EL (cell line): ENCODE results near the gene LTBP4.

Experiments used
- DNase-seq: peaks from one replicate; pipeline ENCODE4 v3.0.0-alpha.2; 2016

The LTBP4 gene

DNA sequence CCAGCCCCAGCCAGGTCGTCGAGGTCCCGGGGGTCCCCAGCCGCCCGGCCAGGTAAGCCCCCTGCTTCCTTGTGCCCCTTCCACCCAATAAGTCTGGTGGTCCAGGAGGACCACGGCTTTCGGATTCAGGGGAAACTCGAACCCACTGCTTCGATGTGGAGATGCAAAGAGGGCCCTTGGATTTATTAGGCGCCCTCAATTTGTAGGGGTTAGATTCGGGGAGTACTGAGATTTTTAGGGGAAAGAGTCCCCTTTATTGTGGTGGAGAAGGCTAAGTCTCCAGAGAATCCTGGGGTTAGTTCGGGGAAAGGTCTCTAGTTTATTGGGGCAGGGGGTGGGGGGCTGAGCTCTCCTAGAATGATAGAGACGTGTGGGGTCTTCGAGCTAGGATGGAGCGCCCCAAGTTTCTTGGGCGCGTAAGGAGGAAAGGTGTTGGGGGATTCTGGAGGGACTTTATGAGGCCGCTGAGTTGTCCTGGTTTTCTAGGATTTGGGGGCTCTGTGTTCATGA lies 3.8 kb upstream of the LTBP4 start:
- DNase-seq = no peak

DNA sequence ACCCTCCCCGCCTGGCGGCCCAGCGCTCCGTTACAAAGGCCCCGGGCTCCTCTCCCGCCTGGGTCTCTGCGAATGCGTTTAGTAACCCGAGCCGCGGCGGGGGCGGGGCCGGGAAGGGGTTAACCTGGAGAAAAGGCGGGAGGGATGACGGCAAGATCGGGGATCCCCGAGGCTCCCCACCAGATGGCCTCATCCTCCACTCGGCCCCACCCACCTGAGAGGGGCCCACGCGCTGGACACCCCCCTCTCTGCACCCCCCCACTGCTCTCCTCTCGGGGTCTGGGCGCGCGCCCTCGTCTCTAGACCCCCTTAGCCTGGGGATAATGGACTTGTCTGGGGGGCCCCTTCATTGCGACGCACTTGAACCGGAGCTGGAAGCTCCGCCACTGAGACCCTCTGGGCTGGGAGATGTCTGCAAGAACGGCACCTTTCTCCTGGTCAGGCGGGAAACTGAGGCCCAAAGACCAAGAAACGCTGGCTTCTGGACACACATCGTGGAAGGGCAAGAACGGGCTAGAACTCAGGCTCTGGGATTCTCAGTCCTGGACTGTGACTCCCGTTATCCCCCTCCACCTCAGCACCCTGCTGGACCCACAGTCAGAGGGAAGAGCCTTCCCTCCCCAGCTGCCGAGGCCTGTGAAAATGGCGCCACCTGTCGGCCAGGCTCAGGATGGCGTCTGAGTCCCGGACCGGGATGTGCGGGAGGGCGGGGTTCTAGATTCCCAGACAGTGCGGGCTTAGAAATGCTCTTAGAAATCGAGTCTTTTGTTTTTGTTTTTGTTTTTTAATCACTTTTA lies 2.9 kb upstream of the LTBP4 start:
- DNase-seq = peak; percentile 91

DNA sequence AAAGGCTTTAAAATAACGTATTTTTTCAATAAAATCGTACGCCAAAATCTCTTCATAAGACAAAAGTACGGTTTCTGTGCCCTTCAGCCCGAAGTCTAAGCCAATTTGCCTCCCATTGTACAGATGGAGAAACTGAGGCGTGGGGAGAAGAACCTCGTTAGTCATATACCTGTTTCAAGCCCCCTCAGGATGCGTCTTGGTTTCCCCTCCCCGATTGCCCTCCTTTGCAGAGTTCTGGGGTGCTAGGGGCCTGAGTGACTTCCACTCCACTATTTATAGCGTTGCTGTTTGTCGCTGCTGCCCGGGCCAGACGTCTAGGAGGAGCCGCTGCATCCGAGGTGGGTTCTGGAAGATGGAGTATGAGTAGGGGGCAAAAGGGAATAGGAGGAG lies 2.3 kb upstream of the LTBP4 start:
- no peak for DNase-seq

DNA sequence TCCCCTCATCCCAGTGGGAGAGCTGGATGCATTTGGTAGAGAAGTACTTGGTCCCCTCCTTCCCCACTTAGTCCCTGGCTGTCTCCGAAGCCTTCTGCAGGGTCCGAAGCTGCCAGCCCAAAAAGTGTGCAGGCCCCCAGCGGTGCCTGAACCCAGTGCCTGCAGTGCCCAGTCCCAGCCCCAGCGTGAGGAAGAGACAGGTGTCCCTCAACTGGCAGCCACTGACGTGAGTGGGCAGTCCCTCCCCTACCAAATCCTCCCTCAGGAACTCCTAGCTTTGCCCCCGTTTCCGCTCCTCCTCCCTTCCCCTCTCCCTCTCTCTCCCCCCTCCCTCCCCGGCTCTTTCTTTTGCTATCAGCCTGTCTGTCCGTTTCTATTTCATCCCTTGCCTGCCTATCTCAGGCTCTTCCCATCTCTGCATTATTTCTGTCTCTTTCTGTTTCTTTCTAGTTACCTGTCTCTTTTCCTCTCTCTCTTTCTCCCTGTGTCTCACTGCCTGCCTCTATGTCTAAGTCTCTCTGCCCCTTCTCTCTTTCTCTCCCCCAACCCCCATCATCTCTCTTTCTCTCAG lies 1.8 kb upstream of the LTBP4 start:
- DNase-seq = no peak

DNA sequence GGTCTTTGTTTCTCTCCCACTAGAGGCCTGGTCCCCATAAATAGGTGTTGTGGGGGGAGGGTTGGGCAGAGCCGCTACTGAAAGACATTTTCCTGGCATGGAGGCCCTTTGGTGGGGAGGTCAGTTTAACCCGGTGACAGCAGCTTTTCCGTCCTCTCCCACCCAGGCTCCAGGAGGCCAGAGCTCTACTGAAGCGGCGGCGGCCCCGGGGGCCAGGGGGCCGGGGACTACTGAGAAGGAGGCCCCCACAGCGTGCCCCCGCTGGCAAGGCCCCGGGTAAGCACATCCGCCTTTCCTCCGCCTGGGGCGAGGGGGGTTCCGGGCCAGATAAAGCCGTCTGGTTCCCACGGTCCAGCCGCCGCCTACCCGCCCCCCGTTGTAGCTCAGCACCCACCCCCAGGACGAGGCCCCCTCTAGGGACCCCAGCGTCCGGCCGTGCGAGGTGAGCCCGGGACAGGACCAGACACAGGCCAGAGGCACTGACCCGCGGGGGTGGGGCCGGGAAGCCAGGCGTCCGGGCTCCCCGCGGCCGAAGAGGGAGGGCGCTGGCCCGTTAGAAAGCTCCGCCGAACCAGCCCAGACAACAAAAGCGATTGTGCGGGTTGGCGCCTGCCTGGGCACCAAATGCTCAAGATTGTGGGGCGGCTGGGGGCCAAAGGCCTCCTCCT lies 1.1 kb upstream of the LTBP4 start:
- DNase-seq = no peak

DNA sequence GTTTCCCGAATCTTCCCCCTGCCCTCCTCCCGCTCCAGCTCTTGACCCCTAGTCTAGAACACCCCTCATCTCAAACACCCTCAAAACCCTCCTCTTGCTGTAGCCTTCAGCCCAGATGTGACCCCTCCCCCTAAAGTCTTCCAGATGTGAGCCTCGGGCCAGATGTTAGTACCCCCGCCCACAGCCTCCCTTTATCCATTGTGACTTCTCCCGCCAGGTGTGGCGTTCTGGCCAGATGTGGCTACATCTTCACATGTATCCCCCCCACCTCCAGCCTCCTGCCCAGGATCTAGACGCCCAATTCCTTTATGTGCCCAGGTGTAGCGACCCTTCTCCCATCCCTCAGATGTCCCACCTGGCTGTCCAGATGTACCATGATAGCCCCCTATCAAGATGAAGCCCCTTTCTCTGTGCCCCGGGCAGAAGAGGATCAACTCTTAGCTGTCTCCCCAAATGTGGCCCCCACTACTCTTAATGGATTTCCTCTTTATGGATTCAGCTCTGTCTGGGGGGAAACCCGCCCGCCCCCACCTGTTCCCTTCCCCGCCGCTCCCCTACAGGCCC lies 517 bp upstream of the LTBP4 start:
- no peak for DNase-seq

DNA sequence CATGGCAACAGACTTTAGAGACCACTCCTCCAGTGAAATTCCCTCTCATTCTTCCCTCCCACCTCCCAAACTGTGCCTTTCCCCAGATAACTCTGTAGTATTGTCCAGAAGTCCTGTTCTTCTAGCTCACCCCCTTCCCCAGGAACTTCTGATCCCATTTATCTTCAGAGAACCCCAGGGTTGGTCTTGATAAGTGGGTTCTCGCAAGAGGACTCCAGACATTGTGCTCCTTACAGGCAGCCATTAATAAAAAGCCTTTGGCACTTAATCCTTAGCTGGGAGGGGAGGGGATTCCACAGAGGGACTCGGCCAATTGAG lies 1.9 kb downstream of the LTBP4 start:
- no peak for DNase-seq

DNA sequence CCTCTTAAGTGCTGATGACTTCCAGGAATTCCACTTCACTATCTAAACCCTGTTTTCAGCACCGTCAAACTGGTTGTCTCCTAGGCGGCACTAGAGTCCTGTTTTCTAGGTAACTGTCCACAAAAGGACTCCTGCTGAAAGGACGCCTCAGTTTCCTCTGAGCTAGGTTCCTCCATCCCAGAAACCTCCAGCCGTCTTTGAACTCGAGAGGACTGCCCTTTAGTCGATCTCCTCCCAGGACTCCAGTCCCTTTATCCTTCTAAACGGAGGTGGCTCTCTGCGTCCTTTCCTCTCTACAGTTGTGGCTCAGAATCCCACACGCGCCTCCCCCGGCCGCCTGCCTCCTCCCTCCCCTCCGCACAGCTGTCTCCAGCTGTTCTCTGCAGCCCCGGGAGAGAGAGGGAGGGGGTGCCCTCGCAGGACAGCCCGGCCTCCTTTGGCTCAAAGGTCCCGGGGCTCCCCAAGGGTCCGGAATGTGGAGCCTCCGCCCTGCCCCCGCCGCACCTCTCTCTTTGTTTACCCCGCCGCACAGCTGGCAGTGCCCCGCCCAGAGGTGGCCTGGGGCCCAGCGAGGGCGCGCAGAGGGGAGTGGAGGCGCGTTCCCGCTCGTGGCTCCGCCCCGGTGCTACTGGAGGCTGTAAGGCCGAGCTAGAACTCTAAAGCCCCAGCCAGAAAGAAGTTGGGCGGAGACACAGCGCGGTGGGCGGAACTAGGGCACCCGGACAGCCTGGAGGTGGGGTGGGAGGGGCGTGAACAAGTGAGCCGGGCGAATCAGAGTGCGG lies 2.4 kb downstream of the LTBP4 start:
- peak; percentile 93 for DNase-seq

DNA sequence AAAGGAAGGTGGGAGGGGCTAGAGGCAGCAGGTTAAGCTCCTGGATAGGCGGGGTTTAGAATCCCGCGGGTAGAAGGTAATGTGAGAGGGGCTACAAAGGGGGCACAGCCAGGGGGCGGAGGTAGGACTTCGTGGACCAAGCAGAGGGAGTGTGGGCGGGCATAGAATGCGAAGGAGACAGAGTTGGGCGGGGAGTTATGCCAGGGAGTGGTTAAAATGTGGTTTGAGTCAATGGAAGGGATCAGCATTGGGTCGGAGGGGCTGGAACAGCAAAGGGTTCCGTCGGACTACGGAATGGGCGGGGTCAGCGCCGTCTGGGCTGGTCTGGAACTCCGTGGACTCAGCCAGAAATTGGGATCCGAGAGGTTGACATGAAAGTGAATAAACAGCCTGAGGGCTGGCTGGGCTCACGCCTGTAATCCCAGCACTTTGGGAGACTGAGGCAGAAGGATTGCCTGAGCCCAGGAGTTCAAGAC lies 3.0 kb downstream of the LTBP4 start:
- DNase-seq = no peak

DNA sequence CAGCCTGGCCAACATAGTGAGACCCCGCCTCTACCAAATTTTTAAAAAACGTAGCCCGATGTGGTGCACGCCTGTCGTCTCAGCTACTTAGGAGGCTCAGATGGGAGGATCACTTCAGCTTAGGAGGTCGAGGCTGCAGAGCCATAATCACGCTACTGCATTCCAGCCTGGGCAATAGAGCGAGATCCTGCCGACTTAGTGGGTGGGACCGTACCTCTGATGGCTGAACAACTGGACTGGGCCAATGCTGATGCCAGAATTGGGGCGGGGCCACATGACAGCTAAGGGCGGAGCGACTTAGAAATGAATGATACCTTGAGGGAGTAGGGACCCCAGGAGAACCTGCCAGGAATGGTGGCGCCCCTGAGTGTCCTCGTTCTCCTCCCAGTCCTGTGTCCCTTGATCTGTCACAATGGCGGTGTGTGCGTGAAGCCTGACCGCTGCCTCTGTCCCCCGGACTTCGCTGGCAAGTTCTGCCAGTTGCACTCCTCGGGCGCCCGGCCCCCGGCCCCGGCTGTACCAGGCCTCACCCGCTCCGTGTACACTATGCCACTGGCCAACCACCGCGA lies 3.6 kb downstream of the LTBP4 start:
- DNase-seq = no peak

DNA sequence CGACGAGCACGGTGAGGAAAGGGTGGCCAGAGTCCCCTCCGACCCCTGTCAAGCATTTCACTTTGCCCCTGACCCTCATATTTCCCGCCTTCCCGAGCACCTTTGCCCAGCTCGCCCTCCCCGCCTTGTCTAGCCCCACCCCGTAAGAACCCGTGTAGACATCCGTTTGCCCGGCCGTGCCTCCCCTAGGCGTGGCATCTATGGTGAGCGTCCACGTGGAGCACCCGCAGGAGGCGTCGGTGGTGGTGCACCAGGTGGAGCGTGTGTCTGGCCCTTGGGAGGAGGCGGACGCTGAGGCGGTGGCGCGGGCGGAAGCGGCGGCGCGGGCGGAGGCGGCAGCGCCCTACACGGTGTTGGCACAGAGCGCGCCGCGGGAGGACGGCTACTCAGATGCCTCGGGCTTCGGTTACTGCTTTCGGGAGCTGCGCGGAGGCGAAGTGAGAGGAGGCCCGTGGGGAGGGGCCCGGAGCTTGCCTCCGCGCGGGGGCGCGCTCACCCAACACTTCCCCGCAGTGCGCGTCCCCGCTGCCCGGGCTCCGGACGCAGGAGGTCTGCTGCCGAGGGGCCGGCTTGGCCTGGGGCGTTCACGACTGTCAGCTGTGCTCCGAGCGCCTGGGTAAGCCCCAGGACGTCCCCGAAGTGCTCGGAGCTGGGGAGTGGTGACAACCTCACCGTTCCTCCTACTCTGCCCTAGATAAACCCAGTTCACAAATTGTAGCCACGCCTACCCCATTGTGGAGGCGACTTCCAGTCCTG lies 4.2 kb downstream of the LTBP4 start:
- peak; percentile 70 for DNase-seq

DNA sequence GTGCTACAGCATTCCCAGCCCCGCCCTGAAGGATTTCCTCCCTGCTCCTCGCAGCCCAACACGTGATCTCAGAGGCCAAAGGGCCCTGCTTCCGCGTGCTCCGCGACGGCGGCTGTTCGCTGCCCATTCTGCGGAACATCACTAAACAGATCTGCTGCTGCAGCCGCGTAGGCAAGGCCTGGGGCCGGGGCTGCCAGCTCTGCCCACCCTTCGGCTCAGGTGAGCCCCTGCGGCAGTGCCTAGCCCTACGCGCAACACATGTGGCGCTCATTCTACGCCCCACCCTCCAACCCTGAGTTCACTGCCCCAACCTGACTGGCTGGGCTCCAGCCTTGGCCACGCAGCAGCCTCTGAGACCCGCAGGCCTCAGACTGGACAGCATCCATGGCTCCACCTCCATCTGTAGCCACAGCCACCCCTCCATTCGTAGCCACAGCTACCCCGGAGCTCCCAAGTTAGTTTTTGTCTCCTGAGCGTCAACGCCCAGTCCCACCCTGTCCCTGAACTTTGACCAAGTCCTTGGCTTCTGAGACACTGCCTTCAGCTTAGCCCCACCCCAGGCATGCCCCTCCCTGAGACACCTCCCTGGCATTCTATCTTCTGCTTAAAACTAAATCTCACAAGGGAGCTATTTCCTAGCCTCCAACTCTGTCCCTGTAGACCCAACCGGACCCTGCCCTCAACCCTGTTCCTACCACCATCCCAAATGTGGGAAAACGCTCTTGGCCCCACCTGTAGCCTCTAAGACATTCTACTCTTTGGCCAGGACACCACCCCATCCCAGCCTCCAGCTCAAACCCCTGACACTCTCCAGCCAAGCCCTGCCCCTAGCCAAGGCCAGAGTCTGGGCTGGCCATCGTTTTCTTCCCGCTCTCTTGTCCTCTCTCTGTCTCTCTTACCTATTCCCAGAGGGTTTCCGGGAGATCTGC lies 6.4 kb downstream of the LTBP4 start:
- no peak for DNase-seq

DNA sequence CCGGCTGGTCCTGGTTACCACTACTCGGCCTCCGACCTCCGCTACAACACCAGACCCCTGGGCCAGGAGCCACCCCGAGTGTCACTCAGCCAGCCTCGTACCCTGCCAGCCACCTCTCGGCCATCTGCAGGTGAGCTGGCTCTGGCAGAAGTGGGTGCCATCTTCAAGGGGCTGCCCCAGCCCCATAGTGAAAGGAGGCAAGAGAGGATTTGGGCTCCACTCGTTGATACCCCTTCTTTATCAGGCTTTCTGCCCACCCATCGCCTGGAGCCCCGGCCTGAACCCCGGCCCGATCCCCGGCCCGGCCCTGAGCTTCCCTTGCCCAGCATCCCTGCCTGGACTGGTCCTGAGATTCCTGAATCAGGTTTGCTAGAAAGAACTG lies 7.1 kb downstream of the LTBP4 start:
- DNase-seq = no peak

DNA sequence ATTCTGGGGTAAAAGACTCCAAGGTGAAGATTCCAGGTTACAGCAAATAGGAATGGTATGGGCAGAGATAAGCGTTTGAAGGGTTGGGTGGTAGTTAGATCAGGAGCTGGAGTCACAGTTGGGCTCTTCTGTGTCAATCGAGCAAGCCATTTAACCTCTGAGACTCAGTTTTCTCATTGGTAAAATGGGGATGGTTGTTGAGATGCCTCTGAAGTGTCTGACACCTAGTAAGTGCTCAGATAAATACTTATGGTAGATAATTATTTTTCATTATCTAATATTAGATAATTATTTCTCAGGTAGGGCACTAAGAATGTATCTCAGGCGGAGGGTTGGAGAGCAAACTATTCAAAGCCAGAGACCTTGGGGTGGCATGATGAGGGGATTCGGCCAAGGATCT lies 7.8 kb downstream of the LTBP4 start:
- no peak for DNase-seq

DNA sequence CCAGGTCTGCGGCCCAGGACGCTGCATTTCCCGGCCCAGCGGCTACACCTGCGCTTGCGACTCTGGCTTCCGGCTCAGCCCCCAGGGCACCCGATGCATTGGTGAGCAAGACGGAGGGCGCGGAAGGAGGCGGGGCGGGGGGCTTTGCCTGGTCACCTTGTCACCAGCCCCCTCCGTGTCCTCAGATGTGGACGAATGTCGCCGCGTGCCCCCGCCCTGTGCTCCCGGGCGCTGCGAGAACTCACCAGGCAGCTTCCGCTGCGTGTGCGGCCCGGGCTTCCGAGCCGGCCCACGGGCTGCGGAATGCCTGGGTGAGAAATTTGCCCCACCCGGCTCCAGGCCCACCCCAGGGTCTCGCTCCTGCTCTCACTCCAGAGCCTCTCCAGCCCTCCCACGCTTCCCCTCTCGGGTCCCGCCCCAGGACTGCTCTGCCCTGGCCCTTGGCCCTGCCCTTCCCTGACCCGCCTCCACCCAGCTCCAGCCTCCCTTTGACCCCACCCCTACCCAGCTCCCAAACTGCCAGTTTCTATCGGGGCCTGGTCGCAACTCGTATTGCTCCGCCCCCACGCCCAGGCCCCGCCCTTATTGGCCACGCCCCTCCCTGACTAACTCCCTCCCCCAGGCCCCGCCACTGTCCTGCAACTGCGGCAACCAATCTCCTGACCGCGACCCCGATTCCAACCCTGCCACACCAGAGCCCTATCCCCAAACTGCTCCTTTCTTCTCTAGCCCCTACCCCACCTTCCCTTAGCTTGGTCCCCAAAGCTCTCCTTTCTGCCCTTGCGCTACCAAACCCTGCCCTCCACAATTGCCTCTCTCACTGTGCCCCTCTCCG lies 8.6 kb downstream of the LTBP4 start:
- DNase-seq = peak; percentile 74

DNA sequence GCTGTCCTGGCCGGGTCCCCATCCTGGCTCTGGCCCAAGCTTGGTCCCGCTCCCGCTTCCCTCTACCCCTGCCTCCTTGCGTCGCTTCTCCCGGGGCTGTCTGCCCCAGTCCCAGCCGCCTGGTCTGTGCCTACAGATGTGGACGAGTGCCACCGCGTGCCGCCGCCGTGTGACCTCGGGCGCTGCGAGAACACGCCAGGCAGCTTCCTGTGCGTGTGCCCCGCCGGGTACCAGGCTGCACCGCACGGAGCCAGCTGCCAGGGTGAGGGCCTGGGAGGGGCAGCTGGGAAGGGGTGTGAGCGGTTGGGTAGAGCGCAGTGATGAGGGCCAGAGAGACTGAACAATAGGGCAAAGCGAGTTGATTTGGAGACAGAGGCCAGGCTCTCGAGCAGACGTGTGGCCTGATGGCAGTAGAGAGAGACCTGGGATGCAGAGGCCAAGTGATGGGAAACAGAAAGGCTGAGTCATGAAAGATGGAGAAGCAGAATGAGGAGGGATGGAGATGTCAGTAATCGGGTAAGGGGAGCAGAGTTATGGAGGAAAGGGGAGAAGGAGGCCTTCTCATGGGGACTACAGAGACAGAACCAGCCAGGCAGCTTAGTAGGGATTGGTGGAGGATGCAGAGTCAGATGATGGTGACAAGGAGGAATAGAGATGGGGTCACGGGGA lies 9.4 kb downstream of the LTBP4 start:
- DNase-seq = no peak

DNA sequence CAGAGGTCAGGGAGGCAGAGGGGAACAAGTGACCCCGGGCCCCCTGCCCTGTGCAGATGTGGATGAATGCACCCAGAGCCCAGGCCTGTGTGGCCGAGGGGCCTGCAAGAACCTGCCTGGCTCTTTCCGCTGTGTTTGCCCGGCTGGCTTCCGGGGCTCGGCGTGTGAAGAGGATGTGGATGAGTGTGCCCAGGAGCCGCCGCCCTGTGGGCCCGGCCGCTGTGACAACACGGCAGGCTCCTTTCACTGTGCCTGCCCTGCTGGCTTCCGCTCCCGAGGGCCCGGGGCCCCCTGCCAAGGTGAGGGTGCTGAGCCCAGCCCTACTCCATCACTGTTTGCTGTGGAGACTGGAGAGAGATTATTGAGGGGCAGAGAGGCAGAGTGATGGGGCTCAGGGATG lies 9.9 kb downstream of the LTBP4 start:
- no peak for DNase-seq

DNA sequence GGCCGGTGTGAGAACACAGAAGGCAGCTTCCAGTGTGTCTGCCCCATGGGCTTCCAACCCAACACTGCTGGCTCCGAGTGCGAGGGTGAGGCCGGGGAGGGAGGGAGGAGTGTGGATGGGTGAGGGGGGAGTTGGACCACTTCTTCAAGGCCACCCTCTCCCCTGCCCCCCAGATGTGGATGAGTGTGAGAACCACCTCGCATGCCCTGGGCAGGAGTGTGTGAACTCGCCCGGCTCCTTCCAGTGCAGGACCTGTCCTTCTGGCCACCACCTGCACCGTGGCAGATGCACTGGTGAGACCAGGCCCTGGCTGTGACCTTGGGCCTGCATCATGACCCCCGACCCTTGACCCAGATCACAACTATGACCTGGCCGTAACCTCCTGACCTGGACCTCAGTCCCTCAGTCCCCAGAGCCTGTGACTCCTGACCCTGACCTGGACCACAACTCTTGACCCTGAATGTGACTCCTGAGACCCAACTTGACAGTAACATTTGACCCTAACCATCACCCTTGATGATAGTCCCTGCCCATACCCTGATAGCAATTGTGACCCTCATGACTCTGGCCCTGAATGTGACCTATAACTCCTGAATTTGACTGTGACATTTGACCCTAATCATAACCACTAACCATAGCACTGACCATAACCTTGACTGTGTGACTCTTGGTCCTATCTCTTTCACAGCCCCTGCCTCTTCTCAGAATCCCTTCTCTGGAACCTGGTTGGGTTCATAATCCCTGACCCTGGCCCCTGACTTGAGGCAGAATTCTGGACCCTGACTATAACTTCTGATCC lies 10.9 kb downstream of the LTBP4 start:
- no peak for DNase-seq
